GM18511 (cell line): ENCODE measurements around the gene OXA1L.
"Not testable (repeated sequence)": the region's sequence is repeated elsewhere in the genome, so short reads cannot be mapped to it uniquely, and the experiment has no call there.

Experiments used
- ATAC-seq: cut with Tn5 transposase; IDR thresholded peaks from one replicate; pipeline ENCODE4 v1.9.1; 2021; ENCODE audit warnings: mild to moderate bottlenecking, moderate library complexity; ENCODE audit not compliant: unreplicated experiment

OXA1L gene

GRCh38 chr14:22766457-22767322 is at the start of gene OXA1L:
Gene OXA1L, plus strand, starts transcription at chr14:22766688. Its CDS starts 14 bp downstream, at chr14:22766702.
- peak; percentile 76 for ATAC-seq

GRCh38 chr14:22718091-22718490 is 48.4 kb upstream of the OXA1L start:
- ATAC-seq = no peak

GRCh38 chr14:22721213-22721612 is 45.3 kb upstream of the OXA1L start:
- no peak for ATAC-seq

GRCh38 chr14:22723815-22724214 is 42.7 kb upstream of the OXA1L start:
- no peak for ATAC-seq

DNA sequence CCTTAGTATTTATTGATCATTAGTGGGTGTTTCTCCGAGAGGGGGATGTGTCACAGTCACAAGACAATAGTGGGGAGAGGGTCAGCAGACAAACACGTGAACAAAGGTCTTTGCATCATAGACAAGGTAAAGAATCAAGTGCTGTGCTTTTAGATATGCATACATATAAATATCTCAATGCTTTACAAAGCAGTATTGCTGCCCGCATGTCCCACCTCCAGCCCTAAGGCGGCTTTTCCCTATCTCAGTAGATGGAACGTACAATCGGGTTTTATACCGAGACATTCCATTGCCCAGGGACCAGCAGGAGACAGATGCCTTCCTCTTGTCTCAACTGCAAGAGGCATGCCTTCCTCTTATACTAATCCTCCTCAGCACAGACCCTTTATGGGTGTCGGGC is 41.6 kb upstream of the OXA1L start:
- ATAC-seq = not testable (repeated sequence)

DNA sequence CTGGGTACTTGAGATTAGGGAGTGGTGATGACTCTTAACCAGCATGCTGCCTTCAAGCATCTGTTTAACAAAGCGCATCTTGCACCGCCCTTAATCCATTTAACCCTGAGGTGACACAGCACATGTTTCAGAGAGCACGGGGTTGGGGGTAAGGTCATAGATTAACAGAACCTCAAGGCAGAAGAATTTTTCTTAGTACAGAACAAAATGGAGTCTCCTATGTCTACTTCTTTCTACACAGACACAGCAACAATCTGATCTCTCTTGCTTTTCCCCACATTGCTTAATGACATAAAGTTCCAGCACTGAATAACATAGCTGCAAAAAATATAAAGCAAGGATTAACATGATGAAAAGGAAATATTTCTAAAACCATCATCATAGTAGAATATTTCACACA is 41.1 kb upstream of the OXA1L start:
- not testable (repeated sequence) for ATAC-seq

GRCh38 chr14:22726012-22726411 is 40.5 kb upstream of the OXA1L start:
- no peak for ATAC-seq

GRCh38 chr14:22732062-22732461 is 34.4 kb upstream of the OXA1L start:
- ATAC-seq = not testable (repeated sequence)

GRCh38 chr14:22733829-22734228 is 32.7 kb upstream of the OXA1L start:
- no peak for ATAC-seq

GRCh38 chr14:22735096-22735495 is 31.4 kb upstream of the OXA1L start:
- ATAC-seq = no peak

DNA sequence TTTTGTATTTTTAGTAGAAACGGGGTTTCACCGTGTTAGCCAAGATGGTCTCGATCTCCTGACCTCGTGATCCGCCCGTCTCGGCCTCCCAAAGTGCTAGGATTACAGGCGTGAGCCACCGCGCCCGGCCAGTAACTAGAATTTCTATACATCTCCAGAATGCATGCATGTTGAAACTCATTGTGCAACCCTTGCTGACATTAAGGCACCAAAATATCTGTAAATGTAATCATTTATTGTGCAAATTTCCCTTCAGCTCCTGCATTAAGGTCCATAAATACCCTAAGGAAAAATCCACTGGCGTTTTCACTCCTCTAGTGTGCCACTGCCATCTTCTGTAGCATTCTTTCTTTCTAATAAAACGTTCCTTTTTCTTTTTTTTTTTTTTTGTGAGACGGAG is 30.1 kb upstream of the OXA1L start:
- not testable (repeated sequence) for ATAC-seq

DNA sequence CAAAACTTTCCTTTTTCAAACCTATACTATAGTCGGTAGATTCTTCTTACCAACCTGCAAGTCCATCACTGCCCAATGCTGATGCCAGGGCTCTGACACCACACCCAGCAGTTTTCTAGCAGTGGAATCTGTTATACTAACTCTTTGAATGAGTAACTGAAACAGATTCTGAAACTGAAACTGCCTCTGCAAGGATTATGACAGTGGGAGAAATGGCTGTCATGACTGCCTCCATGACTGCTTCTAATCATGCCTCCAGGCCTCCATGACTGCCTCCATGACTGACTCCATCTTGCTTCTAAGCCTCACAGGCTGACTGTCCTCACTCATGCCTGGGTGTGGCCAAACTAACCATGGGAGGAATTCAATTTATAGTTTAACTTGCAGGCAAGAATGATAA is 29.4 kb upstream of the OXA1L start:
- ATAC-seq = peak; percentile 89

DNA sequence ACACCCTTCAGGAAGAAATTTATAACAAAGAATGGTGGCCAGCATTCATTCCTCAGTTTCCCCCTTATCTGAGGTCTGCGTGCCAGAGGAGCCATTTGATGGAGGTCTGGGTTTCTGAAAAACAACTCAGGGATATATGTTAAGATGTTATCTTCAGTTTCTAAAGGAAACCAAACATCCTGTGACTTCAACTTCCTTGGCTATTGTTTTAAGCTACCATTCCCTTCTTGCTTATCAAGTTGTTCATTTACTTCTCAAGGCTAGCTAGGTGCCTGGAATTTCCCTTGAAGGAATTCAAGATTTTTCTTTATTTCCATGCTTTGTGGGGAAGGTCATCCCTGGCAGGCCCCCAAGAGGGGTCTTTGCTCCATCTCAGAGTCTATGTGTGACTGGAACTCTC is 27.1 kb upstream of the OXA1L start:
- no peak for ATAC-seq

- no peak for ATAC-seq
Observed at GRCh38 chr14:22740020-22740419, 26.5 kb upstream of the OXA1L start.

GRCh38 chr14:22747769-22748168 is 18.7 kb upstream of the OXA1L start:
- no peak for ATAC-seq

GRCh38 chr14:22748206-22748605 is 18.3 kb upstream of the OXA1L start:
- no peak for ATAC-seq

- no peak for ATAC-seq
Observed at GRCh38 chr14:22748631-22749068, 17.8 kb upstream of the OXA1L start.

- no peak for ATAC-seq
Observed at GRCh38 chr14:22752422-22752821, 14.1 kb upstream of the OXA1L start.

DNA sequence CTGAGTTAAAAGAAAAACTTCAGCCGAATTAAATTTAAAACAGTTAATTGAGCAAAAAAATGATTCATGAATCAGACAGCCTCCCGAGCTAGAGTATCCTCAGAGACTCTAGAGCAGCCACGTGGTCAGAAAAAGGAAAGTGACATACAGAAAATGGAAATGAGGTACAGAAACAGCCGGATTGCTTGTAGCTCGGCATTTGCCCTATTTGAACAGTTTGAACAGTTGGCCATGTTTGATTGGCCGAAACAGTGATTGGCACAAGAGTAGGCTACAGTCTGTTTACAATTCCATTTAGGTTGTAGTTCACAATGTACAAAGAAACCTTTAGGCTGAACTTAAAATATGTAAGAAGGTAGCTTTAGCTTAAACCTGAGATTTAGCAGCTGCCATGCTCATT is 12.9 kb upstream of the OXA1L start:
- no peak for ATAC-seq

GRCh38 chr14:22757972-22758650 is 8.4 kb upstream of the OXA1L start:
- not testable (repeated sequence) for ATAC-seq

DNA sequence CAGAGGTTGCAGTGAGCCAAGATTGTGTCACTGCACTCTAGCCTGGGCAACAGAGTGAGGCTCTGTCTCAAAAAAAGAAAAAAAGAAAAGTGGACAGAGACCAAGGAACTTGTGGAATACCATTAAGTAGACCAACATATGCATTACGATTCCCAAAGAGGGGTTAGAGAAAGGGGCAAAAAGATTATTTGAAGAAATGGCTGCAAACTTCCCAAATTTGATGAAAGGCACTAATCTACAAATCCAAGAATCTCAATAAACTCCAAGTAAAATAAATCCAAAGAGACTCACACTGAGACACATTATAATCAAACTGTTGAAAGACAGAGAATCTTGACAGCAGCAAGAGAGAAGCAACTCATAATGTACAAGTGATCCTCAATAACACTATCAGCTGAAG is 4.8 kb upstream of the OXA1L start:
- no peak for ATAC-seq

- ATAC-seq = no peak
Observed at GRCh38 chr14:22764382-22764781, 2.1 kb upstream of the OXA1L start.
